ENCODE results near the gene PCDHGA7.
"Not testable (repeated sequence)": the region's sequence is repeated elsewhere in the genome, so short reads cannot be mapped to it uniquely, and the experiment has no call there.

Gene PCDHGA7

GRCh38 chr5:141392429-141393198, 10.1 kb downstream of the PCDHGA7 start, which contains the start of gene PCDHGA8:
Gene PCDHGA8, plus strand, starts transcription at chr5:141392633. Its CDS starts 181 bp downstream, at chr5:141392814.
- H3K27ac ChIP-seq: no peak within 1 kb of the TSS
- DNase-seq (ENCODE audit: low read depth, low spot score): no peak
- no peak within 1 kb of the TSS for H3K4me3 ChIP-seq
- H3K36me3 ChIP-seq (ENCODE audit: insufficient read depth, low read length): no peaks in the 10 kb centered on the region
- H3K9me3 ChIP-seq (ENCODE audit: low read depth, low read length): no peaks in the 10 kb centered on the region
- H3K9ac ChIP-seq (ENCODE audit: insufficient read length): no peak within 1 kb of the TSS
- TF ChIP-seq FOXP2 (optimal IDR thresholded peaks at IDR 0.05; ENCODE audit: control extremely low read depth, extremely low read length, insufficient read depth) (no peak), POLR2AphosphoS5 (IDR thresholded peaks at IDR 0.05; ENCODE audit: borderline replicate concordance, low read depth, low read length) (no peak), EZH2 (IDR thresholded peaks at IDR 0.05) (no peak)

GRCh38 chr5:141393267-141393666, 10.7 kb downstream of the PCDHGA7 start:
- Histone ChIP-seq H3K9me3 (ENCODE audit: low read depth, low read length) (no peaks in the 10 kb centered on the region), H3K36me3 (ENCODE audit: insufficient read depth, low read length) (no peaks in the 10 kb centered on the region), H3K4me3 (no peak overlapping the region), H3K27ac (no peak overlapping the region), H3K9ac (ENCODE audit: insufficient read length) (no peak overlapping the region)
- no peak for DNase-seq (ENCODE audit: low read depth, low spot score)
- TF ChIP-seq EZH2 (IDR thresholded peaks at IDR 0.05) (no peak), FOXP2 (optimal IDR thresholded peaks at IDR 0.05; ENCODE audit: control extremely low read depth, extremely low read length, insufficient read depth) (no peak), POLR2AphosphoS5 (IDR thresholded peaks at IDR 0.05; ENCODE audit: borderline replicate concordance, low read depth, low read length) (no peak)

GRCh38 chr5:141394401-141395187, 12.1 kb downstream of the PCDHGA7 start:
- not testable (repeated sequence) for H3K36me3 ChIP-seq (ENCODE audit: insufficient read depth, low read length); H3K27ac ChIP-seq; H3K4me3 ChIP-seq; DNase-seq (ENCODE audit: low read depth, low spot score); H3K9me3 ChIP-seq (ENCODE audit: low read depth, low read length); H3K9ac ChIP-seq (ENCODE audit: insufficient read length)

GRCh38 chr5:141397756-141398551, 15.4 kb downstream of the PCDHGA7 start, which contains the start of gene PCDHGB5:
Gene PCDHGB5, plus strand, starts transcription at chr5:141397947. Its CDS starts 181 bp downstream, at chr5:141398128.
- H3K27ac ChIP-seq; DNase-seq (ENCODE audit: low read depth, low spot score); H3K36me3 ChIP-seq (ENCODE audit: insufficient read depth, low read length); H3K9ac ChIP-seq (ENCODE audit: insufficient read length); H3K4me3 ChIP-seq; H3K9me3 ChIP-seq (ENCODE audit: low read depth, low read length): not testable (repeated sequence)

- Histone ChIP-seq H3K9ac (ENCODE audit: insufficient read length) (no peak overlapping the region), H3K4me3 (no peak overlapping the region), H3K9me3 (ENCODE audit: low read depth, low read length) (no peaks in the 10 kb centered on the region), H3K27ac (no peak overlapping the region), H3K36me3 (ENCODE audit: insufficient read depth, low read length) (no peaks in the 10 kb centered on the region)
- no peak for TF ChIP-seq FOXP2 (optimal IDR thresholded peaks at IDR 0.05; ENCODE audit: control extremely low read depth, extremely low read length, insufficient read depth)
- no peak for DNase-seq (ENCODE audit: low read depth, low spot score)
Measured at GRCh38 chr5:141398608-141399007, 16.1 kb downstream of the PCDHGA7 start.

- no peak overlapping the region for H3K27ac ChIP-seq
- no peak for DNase-seq (ENCODE audit: low read depth, low spot score)
- TF ChIP-seq FOXP2 (optimal IDR thresholded peaks at IDR 0.05; ENCODE audit: control extremely low read depth, extremely low read length, insufficient read depth) (no peak), POLR2AphosphoS5 (IDR thresholded peaks at IDR 0.05; ENCODE audit: borderline replicate concordance, low read depth, low read length) (no peak), EZH2 (IDR thresholded peaks at IDR 0.05) (no peak)
- H3K36me3 ChIP-seq (ENCODE audit: insufficient read depth, low read length): no peaks in the 10 kb centered on the region
- no peak overlapping the region for H3K4me3 ChIP-seq
- no peaks in the 10 kb centered on the region for H3K9me3 ChIP-seq (ENCODE audit: low read depth, low read length)
- H3K9ac ChIP-seq (ENCODE audit: insufficient read length): no peak overlapping the region
Measured at GRCh38 chr5:141399555-141400258, 17.2 kb downstream of the PCDHGA7 start.

GRCh38 chr5:141402553-141403243, 20.2 kb downstream of the PCDHGA7 start, which contains the start of gene PCDHGA9:
Gene PCDHGA9, plus strand, starts transcription at chr5:141402778. Its CDS starts 175 bp downstream, at chr5:141402953.
- H3K4me3 ChIP-seq: no peak within 1 kb of the TSS
- DNase-seq (ENCODE audit: low read depth, low spot score): no peak
- no peaks in the 10 kb centered on the region for H3K9me3 ChIP-seq (ENCODE audit: low read depth, low read length)
- no peak within 1 kb of the TSS for H3K27ac ChIP-seq
- H3K36me3 ChIP-seq (ENCODE audit: insufficient read depth, low read length): no peaks in the 10 kb centered on the region
- TF ChIP-seq FOXP2 (optimal IDR thresholded peaks at IDR 0.05; ENCODE audit: control extremely low read depth, extremely low read length, insufficient read depth) (no peak), EZH2 (IDR thresholded peaks at IDR 0.05) (no peak), POLR2AphosphoS5 (IDR thresholded peaks at IDR 0.05; ENCODE audit: borderline replicate concordance, low read depth, low read length) (no peak)
- no peak within 1 kb of the TSS for H3K9ac ChIP-seq (ENCODE audit: insufficient read length)

Data from SK-N-MC (cell line).